ENCODE measurements around the gene GDPD3. TPM values are rescaled to one million over a fixed set of nuclear protein-coding genes. Genes with fewer than 3 reads are reported as not detected.

The GDPD3 gene
- 1 to 10 TPM; 4.5 to 5.7 TPM for total RNA-seq

- ChIA-PET CTCF (interaction anchor here (0.6 to 5.7 kb wide), 14 partner anchors 8 to 73 kb away, joined by 3 to 36 read pairs (median 6); partner anchors contain the start of genes CORO1A, MAPK3, PPP4C and TBX6), POLR2A (interaction anchor here (0.7 to 1.4 kb wide), 7 partner anchors 8 to 48 kb away, joined by 3 to 6 read pairs (median 3); partner anchors contain the start of gene ALDOA)
- Mint-ChIP-seq H3K4me3 (no peak within 1 kb of the TSS), H3K9me3 (no peaks in the 10 kb centered on the region), H3K4me1 (ENCODE audit: low read depth) (peaks cover 6% of the 10 kb centered on the region), H3K27ac (peak within 1 kb of the TSS; percentile 34), H3K27me3 (no peaks in the 10 kb centered on the region), H3K36me3 (ENCODE audit: low read depth) (peaks cover 6% of the 10 kb centered on the region)
- DNase-seq (no peak), ATAC-seq (no peak)
- no peak for TF ChIP-seq CTCF (IDR thresholded peaks at IDR 0.05)
- intact Hi-C loops (cut with micrococcal nuclease), result no loop called here
Observed at GRCh38 chr16:30113031-30113710, at the start of gene GDPD3. TSS of gene GDPD3 (minus strand) at chr16:30113537. CDS start at chr16:30113478, 59 bp downstream.

GRCh38 chr16:30157214-30157613, 43.9 kb upstream of the GDPD3 start:
- ChIA-PET CTCF (no interaction called here), POLR2A (no interaction called here)
- DNase-seq (no peak), ATAC-seq (no peak)
- intact Hi-C loops (cut with micrococcal nuclease), result no loop called here
- TF ChIP-seq CTCF (IDR thresholded peaks at IDR 0.05), result no peak
- H3K9me3 Mint-ChIP-seq, result no peaks in the 10 kb centered on the region
- no peak overlapping the region for H3K27ac Mint-ChIP-seq
- no peaks in the 10 kb centered on the region for H3K36me3 Mint-ChIP-seq (ENCODE audit: low read depth)
- peaks cover under 1% of the 10 kb centered on the region for H3K4me1 Mint-ChIP-seq (ENCODE audit: low read depth)
- no peak overlapping the region for H3K4me3 Mint-ChIP-seq
- no peaks in the 10 kb centered on the region for H3K27me3 Mint-ChIP-seq

GRCh38 chr16:30155188-30155587, 41.9 kb upstream of the GDPD3 start:
- no peak for TF ChIP-seq CTCF (IDR thresholded peaks at IDR 0.05)
- H3K9me3 Mint-ChIP-seq, result no peaks in the 10 kb centered on the region
- ChIA-PET CTCF (no interaction called here), POLR2A (interaction anchor here (0.9 kb wide), 2 partner anchors 12 to 28 kb away, joined by 3 to 4 read pairs; partner anchors contain the start of gene CORO1A)
- H3K4me1 Mint-ChIP-seq (ENCODE audit: low read depth), result no peaks in the 10 kb centered on the region
- intact Hi-C loops (cut with micrococcal nuclease), result no loop called here
- ATAC-seq (no peak), DNase-seq (no peak)
- H3K27me3 Mint-ChIP-seq, result no peaks in the 10 kb centered on the region
- H3K36me3 Mint-ChIP-seq (ENCODE audit: low read depth), result no peaks in the 10 kb centered on the region
- H3K27ac Mint-ChIP-seq, result no peak overlapping the region
- H3K4me3 Mint-ChIP-seq, result no peak overlapping the region

GRCh38 chr16:30152517-30152916, 39.2 kb upstream of the GDPD3 start:
- DNase-seq (no peak), ATAC-seq (no peak)
- Mint-ChIP-seq H3K27me3 (no peaks in the 10 kb centered on the region), H3K4me1 (ENCODE audit: low read depth) (no peaks in the 10 kb centered on the region), H3K27ac (no peak overlapping the region), H3K36me3 (ENCODE audit: low read depth) (peaks cover 3% of the 10 kb centered on the region), H3K9me3 (peaks cover 6% of the 10 kb centered on the region), H3K4me3 (no peak overlapping the region)
- POLR2A ChIA-PET, result interaction anchor here (0.6 kb wide), 1 partner anchor 29 kb away, joined by 3 read pairs; no protein-coding TSS in a partner anchor
- TF ChIP-seq CTCF (IDR thresholded peaks at IDR 0.05), result no peak
- intact Hi-C loops (cut with micrococcal nuclease), result no loop called here
- CTCF ChIA-PET, result no interaction called here

GRCh38 chr16:30151091-30151490, 37.8 kb upstream of the GDPD3 start:
- POLR2A ChIA-PET, result no interaction called here
- CTCF ChIA-PET, result interaction anchor here (1.1 kb wide), 1 partner anchor 56 kb away, joined by 3 read pairs; no protein-coding TSS in a partner anchor
- Mint-ChIP-seq H3K9me3 (peaks cover 6% of the 10 kb centered on the region), H3K27ac (no peak overlapping the region), H3K4me1 (ENCODE audit: low read depth) (no peaks in the 10 kb centered on the region), H3K36me3 (ENCODE audit: low read depth) (peaks cover 3% of the 10 kb centered on the region), H3K27me3 (no peaks in the 10 kb centered on the region), H3K4me3 (no peak overlapping the region)
- DNase-seq (no peak), ATAC-seq (no peak)
- TF ChIP-seq CTCF (IDR thresholded peaks at IDR 0.05), result no peak
- intact Hi-C loops (cut with micrococcal nuclease), result no loop called here
